Hepatocyte (in vitro differentiated cells): Measurements from ENCODE around the gene PDZD11. TPM values are rescaled to one million over a fixed set of nuclear protein-coding genes. Genes with fewer than 3 reads are reported as not detected.

ENCODE experiments used
- DNase-seq: peaks from one replicate; pipeline ENCODE4 v3.0.0-alpha.2; 2016; ENCODE audit warnings: low spot score
- H2AFZ ChIP-seq: fragments of 200-600 bp; sonication (generic); 2 replicates; pipeline ENCODE4 v1.6.0; 2016; ENCODE audit warnings: antibody characterized with exemption, mild to moderate bottlenecking
- H3K27ac ChIP-seq: fragments of 200-600 bp; sonication (generic); 2 replicates; pipeline ENCODE4 v1.5.1; 2016; ENCODE audit warnings: mild to moderate bottlenecking
- H3K27me3 ChIP-seq: fragments of 200-600 bp; sonication (generic); 2 replicates; pipeline ENCODE4 v1.6.1; 2016
- H3K36me3 ChIP-seq: fragments of 200-600 bp; sonication (generic); replicated peaks from 2 replicates; pipeline ENCODE4 v1.5.1; 2016; ENCODE audit warnings: low read depth; ENCODE audit not compliant: insufficient read depth
- H3K4me1 ChIP-seq: fragments of 200-600 bp; sonication (generic); 2 replicates; pipeline ENCODE4 v1.5.1; 2016; ENCODE audit warnings: mild to moderate bottlenecking, moderate library complexity; ENCODE audit not compliant: insufficient read depth
- H3K4me2 ChIP-seq: fragments of 200-600 bp; sonication (generic); 2 replicates; pipeline ENCODE4 v1.6.0; 2016
- H3K4me3 ChIP-seq: fragments of 200-600 bp; sonication (generic); 2 replicates; pipeline ENCODE4 v1.5.1; 2016; ENCODE audit warnings: mild to moderate bottlenecking
- H3K79me2 ChIP-seq: fragments of 200-600 bp; sonication (generic); 2 replicates; pipeline ENCODE4 v1.6.0; 2017; ENCODE audit warnings: mild to moderate bottlenecking
- H3K9me2 ChIP-seq: fragments of 200-600 bp; sonication (generic); replicated peaks from 2 replicates; pipeline ENCODE4 v1.6.0; 2017; ENCODE audit warnings: mild to moderate bottlenecking; ENCODE audit not compliant: insufficient read depth
- H3K9me3 ChIP-seq: fragments of 200-600 bp; sonication (generic); 2 replicates; pipeline ENCODE4 v1.5.1; 2016; ENCODE audit warnings: low read depth, mild to moderate bottlenecking
- H4K20me1 ChIP-seq: fragments of 200-600 bp; sonication (generic); 2 replicates; pipeline ENCODE4 v1.6.0; 2016; ENCODE audit warnings: mild to moderate bottlenecking; ENCODE audit not compliant: insufficient read depth, poor library complexity, severe bottlenecking
- EZH2 ChIP-seq: fragments of 200-600 bp; sonication (generic); IDR thresholded peaks from 2 replicates; pipeline ENCODE4 v1.6.1; 2016; ENCODE audit warnings: antibody characterized with exemption, mild to moderate bottlenecking, borderline replicate concordance
- EZH2phosphoT487 ChIP-seq: fragments of 200-600 bp; sonication (generic); IDR thresholded peaks from one replicate; pipeline ENCODE4 v1.6.1; 2018; ENCODE audit warnings: antibody characterized with exemption, mild to moderate bottlenecking, low read depth, moderate library complexity; ENCODE audit not compliant: unreplicated experiment, severe bottlenecking
- WGBS: methylation state at CpG from one replicate; pipeline ENCODE4 v1.1.6; 2016; ENCODE audit warnings: low lambda C conversion rate; ENCODE audit errors: missing lambda C conversion rate; 5-methylcytosine and 5-hydroxymethylcytosine counted together
- polyA plus RNA-seq: library from polyadenylated mRNA; unstranded; fragments of >200 nt; fragmentation: Nextera tagmentation; extraction: Ambion mirVana; gene quantifications from 2 replicates; pipeline ENCODE4 v1.2.1, GENCODE V29; 2016
- small RNA-seq: library from RNA; depleted of rRNA; stranded (forward); fragments of <200 nt; gene quantifications from one replicate; pipeline ENCODE3, GENCODE V24; 2014
- total RNA-seq: library from RNA; depleted of rRNA; stranded (reverse); fragments of >200 nt; gene quantifications from 2 replicates; pipeline ENCODE4 v1.2.3, GENCODE V29; 2014
- TF ChIP-seq, protein P1 (sequence below): fragments of 200-600 bp; sonication (generic); IDR thresholded peaks from 2 replicates; pipeline ENCODE4 v1.5.1; 2016; ENCODE audit warnings: antibody characterized with exemption, mild to moderate bottlenecking; ENCODE audit not compliant: poor library complexity

The PDZD11 gene
- total and polyA plus RNA-seq, 2 experiments from 2014 or later = 38.8 to 52.5 TPM

DNA sequence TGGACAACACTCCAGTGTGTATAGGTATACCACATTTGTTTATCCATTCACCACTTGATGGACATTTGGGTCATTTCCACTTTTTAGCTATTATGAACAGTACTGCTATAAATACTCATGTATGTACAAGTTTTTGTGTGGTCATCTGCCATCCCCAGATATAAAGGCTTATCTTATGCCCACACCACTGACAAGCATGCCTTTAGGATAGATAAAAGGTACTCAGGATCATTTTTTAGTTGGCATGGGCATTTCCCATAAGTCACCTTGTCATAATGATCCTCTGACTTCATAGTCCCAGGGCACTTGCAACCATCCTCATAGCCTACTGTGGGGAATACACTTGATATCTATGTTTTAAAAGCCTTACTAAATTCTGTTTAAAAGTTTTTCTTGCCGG is 49.0 kb downstream of the PDZD11 start:
- no peaks in the 10 kb centered on the region for H3K9me2 ChIP-seq
- H3K27ac ChIP-seq = no peak overlapping the region
- 92% methylated on average over 1 of the region's 1 CpG for WGBS

More for the DNA sequence above, 49.0 kb downstream of the PDZD11 start:
- TF ChIP-seq EZH2phosphoT487 (no peak), EZH2 (no peak)
- TF ChIP-seq, protein P1, sequence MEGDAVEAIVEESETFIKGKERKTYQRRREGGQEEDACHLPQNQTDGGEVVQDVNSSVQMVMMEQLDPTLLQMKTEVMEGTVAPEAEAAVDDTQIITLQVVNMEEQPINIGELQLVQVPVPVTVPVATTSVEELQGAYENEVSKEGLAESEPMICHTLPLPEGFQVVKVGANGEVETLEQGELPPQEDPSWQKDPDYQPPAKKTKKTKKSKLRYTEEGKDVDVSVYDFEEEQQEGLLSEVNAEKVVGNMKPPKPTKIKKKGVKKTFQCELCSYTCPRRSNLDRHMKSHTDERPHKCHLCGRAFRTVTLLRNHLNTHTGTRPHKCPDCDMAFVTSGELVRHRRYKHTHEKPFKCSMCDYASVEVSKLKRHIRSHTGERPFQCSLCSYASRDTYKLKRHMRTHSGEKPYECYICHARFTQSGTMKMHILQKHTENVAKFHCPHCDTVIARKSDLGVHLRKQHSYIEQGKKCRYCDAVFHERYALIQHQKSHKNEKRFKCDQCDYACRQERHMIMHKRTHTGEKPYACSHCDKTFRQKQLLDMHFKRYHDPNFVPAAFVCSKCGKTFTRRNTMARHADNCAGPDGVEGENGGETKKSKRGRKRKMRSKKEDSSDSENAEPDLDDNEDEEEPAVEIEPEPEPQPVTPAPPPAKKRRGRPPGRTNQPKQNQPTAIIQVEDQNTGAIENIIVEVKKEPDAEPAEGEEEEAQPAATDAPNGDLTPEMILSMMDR = no peak
- H3K4me2 ChIP-seq = no peak overlapping the region
- no peaks in the 10 kb centered on the region for H3K4me1 ChIP-seq
- H3K79me2 ChIP-seq = no peaks in the 10 kb centered on the region
- no peaks in the 10 kb centered on the region for H3K9me3 ChIP-seq
- H3K4me3 ChIP-seq = no peak overlapping the region
- no peak for DNase-seq
- H3K36me3 ChIP-seq = no peaks in the 10 kb centered on the region
- H3K27me3 ChIP-seq = no peaks in the 10 kb centered on the region
- no peak overlapping the region for H2AFZ ChIP-seq
- H4K20me1 ChIP-seq = no peaks in the 10 kb centered on the region

Small RNA genes within 50 kb of the gene (small RNA-seq; reads per million reads assigned to genes)
- gene RNA5SP507 = not detected

Other genes with a start within 250 kb of the PDZD11 start
- gene AWAT2, start 240.0 kb downstream of the PDZD11 start, total RNA-seq = not detected in 2 replicates
- not detected in 2 replicates for gene AWAT2, start 240.0 kb downstream of the PDZD11 start, polyA plus RNA-seq
- gene OTUD6A, start 227.5 kb downstream of the PDZD11 start, total RNA-seq = not detected in 2 replicates
- not detected in 2 replicates for gene OTUD6A, start 227.5 kb downstream of the PDZD11 start, polyA plus RNA-seq
- 61.6 and 72.0 TPM in 2 replicates for gene IGBP1, start 156.5 kb downstream of the PDZD11 start, total RNA-seq
- 26.8 and 30.2 TPM in 2 replicates for gene IGBP1, start 156.5 kb downstream of the PDZD11 start, polyA plus RNA-seq
- not detected in 2 replicates for gene DGAT2L6, start 112.4 kb downstream of the PDZD11 start, total RNA-seq
- gene DGAT2L6, start 112.4 kb downstream of the PDZD11 start, polyA plus RNA-seq = 0.16 TPM in 1 of 2 replicates, not detected in the other
- not detected in 2 replicates for gene AWAT1, start 55.3 kb downstream of the PDZD11 start, total RNA-seq
- gene AWAT1, start 55.3 kb downstream of the PDZD11 start, polyA plus RNA-seq = not detected in 2 replicates
- gene P2RY4, start 29.7 kb downstream of the PDZD11 start, total RNA-seq = 0.87 and 3.3 TPM in 2 replicates
- gene P2RY4, start 29.7 kb downstream of the PDZD11 start, polyA plus RNA-seq = 2.0 TPM in 2 replicates
- gene ARR3, start 21.6 kb downstream of the PDZD11 start, total RNA-seq = not detected in 2 replicates
- not detected in 2 replicates for gene ARR3, start 21.6 kb downstream of the PDZD11 start, polyA plus RNA-seq
- not detected in 2 replicates for gene RAB41, start 7.8 kb downstream of the PDZD11 start, total RNA-seq
- not detected in 2 replicates for gene RAB41, start 7.8 kb downstream of the PDZD11 start, polyA plus RNA-seq
- gene KIF4A, start 177 bp upstream of the PDZD11 start, total RNA-seq = 4.8 and 6.4 TPM in 2 replicates
- gene KIF4A, start 177 bp upstream of the PDZD11 start, polyA plus RNA-seq = 4.0 and 4.2 TPM in 2 replicates
- gene GDPD2, start 133.4 kb upstream of the PDZD11 start, total RNA-seq = 1.6 TPM in 2 replicates
- gene GDPD2, start 133.4 kb upstream of the PDZD11 start, polyA plus RNA-seq = 2.2 and 2.3 TPM in 2 replicates
- 17.7 and 28.5 TPM in 2 replicates for gene DLG3, start 154.9 kb upstream of the PDZD11 start, total RNA-seq
- gene DLG3, start 154.9 kb upstream of the PDZD11 start, polyA plus RNA-seq = 9.6 and 13.5 TPM in 2 replicates